SW 1271 (cell line): ENCODE measurements around the gene KRCC1.
"Not testable (repeated sequence)": the region's sequence is repeated elsewhere in the genome, so short reads cannot be mapped to it uniquely, and the experiment has no call there.

Experiments
- DNase-seq, 2 experiments: peaks; one replicate each; lab custom pipeline; 2025; lab: John Stamatoyannopoulos, UW

KRCC1 gene

DNA sequence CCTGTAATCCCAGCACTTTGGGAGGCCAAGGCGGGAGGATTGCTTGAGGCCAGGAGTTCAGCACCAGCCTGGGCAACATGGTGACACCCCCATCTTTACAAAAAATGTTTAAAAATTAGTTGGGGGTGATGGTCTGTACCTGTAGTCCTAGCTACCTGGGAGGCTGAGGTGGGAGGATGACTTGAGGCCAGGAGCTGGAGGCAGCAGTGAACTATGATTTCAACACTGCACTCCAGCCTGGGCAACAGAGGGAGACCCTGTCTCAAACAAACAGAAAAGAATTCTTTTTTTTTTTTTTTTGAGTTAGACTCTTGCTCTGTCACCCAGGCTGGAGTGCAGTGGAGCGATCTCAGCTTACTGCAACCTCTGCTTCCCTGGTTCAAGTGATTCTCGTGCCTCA lies 55.1 kb downstream of the KRCC1 start:
- not testable (repeated sequence) for DNase-seq

- DNase-seq, result no peak
Observed at GRCh38 chr2:87996570-87996969, 59.0 kb downstream of the KRCC1 start.

- DNase-seq, result no peak
Observed at GRCh38 chr2:87995756-87996155, 59.8 kb downstream of the KRCC1 start.

DNA sequence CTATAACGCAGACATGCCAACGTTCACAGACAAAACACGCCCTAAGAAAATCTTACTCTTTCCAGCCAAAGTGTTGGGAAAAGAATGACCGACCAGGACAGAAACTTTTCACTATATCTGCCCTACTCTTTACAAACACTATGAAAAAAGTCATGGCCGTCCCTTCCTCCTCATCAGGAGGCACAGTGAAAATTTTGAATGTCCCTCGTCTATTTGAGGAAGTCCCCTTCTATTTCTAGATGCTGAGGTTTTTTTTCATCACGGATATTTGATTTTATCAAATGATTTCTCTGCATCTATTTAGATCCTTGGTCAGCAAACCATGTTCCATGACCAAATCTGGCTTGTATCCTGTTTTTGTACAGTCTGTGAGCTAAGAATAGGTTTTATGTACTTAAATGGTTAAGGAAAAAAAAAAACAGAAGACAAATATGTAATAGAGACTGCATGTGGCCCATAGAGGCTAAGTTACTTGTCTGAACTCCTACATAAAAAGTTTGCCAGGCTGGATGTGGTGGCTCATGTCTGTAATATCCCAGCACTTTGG lies 61.2 kb downstream of the KRCC1 start:
- not testable (repeated sequence) for DNase-seq

- not testable (repeated sequence) for DNase-seq
Observed at GRCh38 chr2:87992569-87992968, 63.0 kb downstream of the KRCC1 start.

GRCh38 chr2:87987473-87987872 lies 68.1 kb downstream of the KRCC1 start:
- DNase-seq, result not testable (repeated sequence)

GRCh38 chr2:87985902-87986301 lies 69.7 kb downstream of the KRCC1 start:
- DNase-seq, result not testable (repeated sequence)

GRCh38 chr2:87981182-87981581 lies 74.4 kb downstream of the KRCC1 start:
- DNase-seq, result not testable (repeated sequence)
